HepG2 (cell line): Measurements from ENCODE around the gene WDR18. TPM values are rescaled to one million over a fixed set of nuclear protein-coding genes. Genes with fewer than 3 reads are reported as not detected.

Source experiments
- ARNT ChIP-seq: fragments of 450-650 bp; IDR thresholded peaks from 2 replicates; pipeline ENCODE4 v1.6.1; 2017
- CHD2 ChIP-seq: IDR thresholded peaks from 2 replicates; pipeline ENCODE4 v1.6.1; 2011; ENCODE audit warnings: low read depth, low read length, improper control_type of control experiment
- FIP1L1 ChIP-seq: fragments of 200-400 bp; formaldehyde crosslinking; IDR thresholded peaks from 2 replicates; pipeline ENCODE4 v1.6.1; 2018; ENCODE audit warnings: low read depth, mild to moderate bottlenecking, low read length, moderate library complexity, borderline replicate concordance; ENCODE audit not compliant: insufficient read depth
- NR3C1 ChIP-seq: sonication (generic); formaldehyde crosslinking; IDR thresholded peaks from 2 replicates; pipeline ENCODE4 v1.4.0; 2020; ENCODE audit warnings: missing genetic modification reagents
- PHB2 ChIP-seq: fragments of 450-650 bp; IDR thresholded peaks from 2 replicates; pipeline ENCODE4 v1.6.1; 2018; ENCODE audit not compliant: partially characterized antibody
- RFX5 ChIP-seq: IDR thresholded peaks from 2 replicates; pipeline ENCODE4 v1.6.1; 2011; ENCODE audit warnings: low read depth, low read length, improper control_type of control experiment
- RFXANK ChIP-seq: IDR thresholded peaks from 2 replicates; pipeline ENCODE4 v1.6.1; 2016
- SIN3A ChIP-seq: IDR thresholded peaks from 2 replicates; pipeline ENCODE4 v1.6.1; 2011; ENCODE audit warnings: low read depth, mild to moderate bottlenecking, control low read depth, low read length, borderline replicate concordance
- TFDP1 ChIP-seq: IDR thresholded peaks from 2 replicates; pipeline ENCODE4 v1.6.1; 2016; ENCODE audit warnings: missing compliant biosample characterization, missing genetic modification reagents, borderline replicate concordance
- ZNF205 ChIP-seq: IDR thresholded peaks from 2 replicates; pipeline ENCODE4 v1.6.1; 2018; ENCODE audit warnings: missing biosample characterization, missing genetic modification reagents
- ZNF318 ChIP-seq: sonication (generic); formaldehyde crosslinking; IDR thresholded peaks from 2 replicates; pipeline ENCODE4 v1.4.0; 2020; ENCODE audit warnings: mild to moderate bottlenecking, missing genetic modification reagents
- ZNF576 ChIP-seq: sonication (generic); formaldehyde crosslinking; IDR thresholded peaks from 2 replicates; pipeline ENCODE4 v1.4.0; 2020; ENCODE audit warnings: mild to moderate bottlenecking, missing genetic modification reagents
- ZNF609 ChIP-seq: sonication (generic); formaldehyde crosslinking; IDR thresholded peaks from 2 replicates; pipeline ENCODE4 v1.4.0; 2020; ENCODE audit warnings: mild to moderate bottlenecking, missing genetic modification reagents, borderline replicate concordance
- ZNF7 ChIP-seq: IDR thresholded peaks from 2 replicates; pipeline ENCODE4 v1.6.1; 2016; ENCODE audit warnings: missing biosample characterization, missing genetic modification reagents
- ZNF703 ChIP-seq: sonication (generic); formaldehyde crosslinking; IDR thresholded peaks from 2 replicates; pipeline ENCODE4 v1.5.1; 2020; ENCODE audit warnings: missing genetic modification reagents, mild to moderate bottlenecking, moderate library complexity, borderline replicate concordance
- polyA plus RNA-seq, 8 experiments: library from polyadenylated mRNA; depleted of rRNA in 3 of 8; stranded (reverse) in 7 of 8; unstranded in 1 of 8; fragments of >200 nt; fragmentation: Illumina TruSeq in 4 of 8; extraction: Trizol in 4 of 8; gene quantifications; 2 replicates each; pipeline versions ENCODE4 v1.2.1 to v1.2.3, GENCODE V29; 2011 to 2016; ENCODE audit warnings: low read depth in 4 of 8, missing spikeins in 1 of 8, mixed read lengths in 1 of 8; ENCODE audit not compliant: insufficient read depth in 1 of 8
- total RNA-seq, 5 experiments: library from RNA; depleted of rRNA; stranded (reverse); fragments of >200 nt; fragmentation: Illumina TruSeq; extraction: Trizol; gene quantifications; 2 replicates each; pipeline ENCODE4 v1.2.3, GENCODE V29; 2016; ENCODE audit warnings: low read depth in 1 of 5

WDR18 gene
- total and polyA plus RNA-seq, 2 of the 13 experiments (the other 11 are each of a cell fraction or from before 2014, with no cell fraction given) = 36.4 to 47.6 TPM

GRCh38 chr19:984165-984967 lies at the start of gene WDR18 (continued):
- TF ChIP-seq ZNF318 (CRISPR knock-in tag) (no peak), TFDP1 (peak; percentile 75; the same call in 1 of the 2 replicates), CHD2 (no peak), ZNF609 (CRISPR knock-in tag) (peak; percentile 46), SIN3A (peak; percentile 43; the same call in 1 of the 2 replicates), PHB2 (no peak), FIP1L1 (no peak), ZNF576 (no peak), NR3C1 (CRISPR knock-in tag) (no peak), ARNT (no peak), ZNF205 (CRISPR knock-in tag) (peak; percentile 20; the same call in 1 of the 2 replicates), RFXANK (CRISPR knock-in tag) (peak; percentile 79; the same call in 1 of the 2 replicates), RFX5 (no peak), ZNF7 (CRISPR knock-in tag) (no peak), ZNF703 (no peak)
